ENCODE measurements around the gene NAGLU. TPM values are rescaled to one million over a fixed set of nuclear protein-coding genes. Genes with fewer than 3 reads are reported as not detected.

Gene NAGLU
- total and polyA plus RNA-seq, 2 experiments from 2014 or later: 12.0 to 31.2 TPM

GRCh38 chr17:42519546-42520491, 16.2 kb upstream of the NAGLU start:
- DNase-seq (ENCODE audit: low spot score) (peak; percentile 85), ATAC-seq (peak; percentile 76)
- TF ChIP-seq, protein P1, sequence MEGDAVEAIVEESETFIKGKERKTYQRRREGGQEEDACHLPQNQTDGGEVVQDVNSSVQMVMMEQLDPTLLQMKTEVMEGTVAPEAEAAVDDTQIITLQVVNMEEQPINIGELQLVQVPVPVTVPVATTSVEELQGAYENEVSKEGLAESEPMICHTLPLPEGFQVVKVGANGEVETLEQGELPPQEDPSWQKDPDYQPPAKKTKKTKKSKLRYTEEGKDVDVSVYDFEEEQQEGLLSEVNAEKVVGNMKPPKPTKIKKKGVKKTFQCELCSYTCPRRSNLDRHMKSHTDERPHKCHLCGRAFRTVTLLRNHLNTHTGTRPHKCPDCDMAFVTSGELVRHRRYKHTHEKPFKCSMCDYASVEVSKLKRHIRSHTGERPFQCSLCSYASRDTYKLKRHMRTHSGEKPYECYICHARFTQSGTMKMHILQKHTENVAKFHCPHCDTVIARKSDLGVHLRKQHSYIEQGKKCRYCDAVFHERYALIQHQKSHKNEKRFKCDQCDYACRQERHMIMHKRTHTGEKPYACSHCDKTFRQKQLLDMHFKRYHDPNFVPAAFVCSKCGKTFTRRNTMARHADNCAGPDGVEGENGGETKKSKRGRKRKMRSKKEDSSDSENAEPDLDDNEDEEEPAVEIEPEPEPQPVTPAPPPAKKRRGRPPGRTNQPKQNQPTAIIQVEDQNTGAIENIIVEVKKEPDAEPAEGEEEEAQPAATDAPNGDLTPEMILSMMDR (conservative IDR thresholded peaks at IDR 0.05; ENCODE audit: low read depth in 2 of 2): no peak
- TF ChIP-seq EZH2phosphoT487 (IDR thresholded peaks at IDR 0.05; ENCODE audit: unreplicated experiment) (no peak), NANOG (IDR thresholded peaks at IDR 0.05; ENCODE audit: borderline replicate concordance) (no peak), ETS1 (IDR thresholded peaks at IDR 0.05) (no peak), POLR2AphosphoS5 (IDR thresholded peaks at IDR 0.05; ENCODE audit: low read depth) (0 out of 2 replicates have a peak, but pooled peaks have one; percentile 45)
- TF ChIP-seq, protein P2, sequence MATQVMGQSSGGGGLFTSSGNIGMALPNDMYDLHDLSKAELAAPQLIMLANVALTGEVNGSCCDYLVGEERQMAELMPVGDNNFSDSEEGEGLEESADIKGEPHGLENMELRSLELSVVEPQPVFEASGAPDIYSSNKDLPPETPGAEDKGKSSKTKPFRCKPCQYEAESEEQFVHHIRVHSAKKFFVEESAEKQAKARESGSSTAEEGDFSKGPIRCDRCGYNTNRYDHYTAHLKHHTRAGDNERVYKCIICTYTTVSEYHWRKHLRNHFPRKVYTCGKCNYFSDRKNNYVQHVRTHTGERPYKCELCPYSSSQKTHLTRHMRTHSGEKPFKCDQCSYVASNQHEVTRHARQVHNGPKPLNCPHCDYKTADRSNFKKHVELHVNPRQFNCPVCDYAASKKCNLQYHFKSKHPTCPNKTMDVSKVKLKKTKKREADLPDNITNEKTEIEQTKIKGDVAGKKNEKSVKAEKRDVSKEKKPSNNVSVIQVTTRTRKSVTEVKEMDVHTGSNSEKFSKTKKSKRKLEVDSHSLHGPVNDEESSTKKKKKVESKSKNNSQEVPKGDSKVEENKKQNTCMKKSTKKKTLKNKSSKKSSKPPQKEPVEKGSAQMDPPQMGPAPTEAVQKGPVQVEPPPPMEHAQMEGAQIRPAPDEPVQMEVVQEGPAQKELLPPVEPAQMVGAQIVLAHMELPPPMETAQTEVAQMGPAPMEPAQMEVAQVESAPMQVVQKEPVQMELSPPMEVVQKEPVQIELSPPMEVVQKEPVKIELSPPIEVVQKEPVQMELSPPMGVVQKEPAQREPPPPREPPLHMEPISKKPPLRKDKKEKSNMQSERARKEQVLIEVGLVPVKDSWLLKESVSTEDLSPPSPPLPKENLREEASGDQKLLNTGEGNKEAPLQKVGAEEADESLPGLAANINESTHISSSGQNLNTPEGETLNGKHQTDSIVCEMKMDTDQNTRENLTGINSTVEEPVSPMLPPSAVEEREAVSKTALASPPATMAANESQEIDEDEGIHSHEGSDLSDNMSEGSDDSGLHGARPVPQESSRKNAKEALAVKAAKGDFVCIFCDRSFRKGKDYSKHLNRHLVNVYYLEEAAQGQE (IDR thresholded peaks at IDR 0.05; ENCODE audit: unreplicated experiment): peak; percentile 46
- Histone ChIP-seq H4K20me1 (replicated peaks; ENCODE audit: insufficient read depth) (peaks cover 18% of the 10 kb centered on the region), H3K27ac (ENCODE audit: low read depth) (peak overlapping the region; percentile 64), H3K36me3 (ENCODE audit: insufficient read depth) (no peaks in the 10 kb centered on the region), H3K4me2 (peak overlapping the region; percentile 62), H3K4me3 (peak overlapping the region; percentile 25), H2AFZ (no peak overlapping the region), H3F3A (replicated peaks; ENCODE audit: low read depth) (peaks cover 15% of the 10 kb centered on the region), H3K4me1 (ENCODE audit: insufficient read depth) (peaks cover 23% of the 10 kb centered on the region), H3K9me2 (ENCODE audit: insufficient read depth) (no peaks in the 10 kb centered on the region), H3K27me3 (ENCODE audit: insufficient read depth) (no peaks in the 10 kb centered on the region), H3K79me2 (replicated peaks; ENCODE audit: insufficient read depth) (no peaks in the 10 kb centered on the region)
- no peaks in the 10 kb centered on the region for H3K9me3 Mint-ChIP-seq
- H3K27ac Mint-ChIP-seq: peak overlapping the region; percentile 62; the same call in 1 of the 2 replicates
- peak overlapping the region; percentile 26; the same call in 2 of the 3 replicates for H3K4me3 Mint-ChIP-seq
- H3K36me3 Mint-ChIP-seq (ENCODE audit: low read depth): peaks cover 28% of the 10 kb centered on the region
- H3K27me3 Mint-ChIP-seq (ENCODE audit: insufficient read depth, low read depth, poor library complexity): peaks cover 28% of the 10 kb centered on the region
- H3K4me1 Mint-ChIP-seq: peaks cover 44% of the 10 kb centered on the region
